AG08395 (cell line): ENCODE data around the gene TSEN54.

Experiments used
- DNase-seq: peaks from one replicate; pipeline ENCODE4 v3.0.0; 2012; ENCODE audit warnings: mixed read lengths, low spot score

Gene TSEN54

GRCh38 chr17:75488693-75489510, 27.4 kb upstream of the TSEN54 start:
- no peak for DNase-seq

- no peak for DNase-seq
Measured at GRCh38 chr17:75489511-75489955, 26.8 kb upstream of the TSEN54 start.

GRCh38 chr17:75490173-75490743, 26.1 kb upstream of the TSEN54 start:
- no peak for DNase-seq

GRCh38 chr17:75490953-75491649, 25.2 kb upstream of the TSEN54 start:
- DNase-seq: no peak

GRCh38 chr17:75491680-75492079, 24.6 kb upstream of the TSEN54 start:
- no peak for DNase-seq

- DNase-seq: no peak
Measured at GRCh38 chr17:75492555-75493168, 23.7 kb upstream of the TSEN54 start.

GRCh38 chr17:75493476-75494129, 22.7 kb upstream of the TSEN54 start:
- DNase-seq: no peak

- DNase-seq: no peak
Measured at GRCh38 chr17:75494326-75494877, 21.9 kb upstream of the TSEN54 start.

- no peak for DNase-seq
Measured at GRCh38 chr17:75496005-75496404, 20.3 kb upstream of the TSEN54 start.

- no peak for DNase-seq
Measured at GRCh38 chr17:75498039-75498725, 18.1 kb upstream of the TSEN54 start.

GRCh38 chr17:75498726-75499213, 17.6 kb upstream of the TSEN54 start:
- no peak for DNase-seq

- DNase-seq: no peak
Measured at GRCh38 chr17:75499313-75500022, 16.9 kb upstream of the TSEN54 start.

GRCh38 chr17:75500419-75501216, 15.7 kb upstream of the TSEN54 start:
- no peak for DNase-seq

- DNase-seq: no peak
Measured at GRCh38 chr17:75501378-75502071, 14.8 kb upstream of the TSEN54 start.

GRCh38 chr17:75502072-75502720, 14.1 kb upstream of the TSEN54 start:
- no peak for DNase-seq

- no peak for DNase-seq
Measured at GRCh38 chr17:75502721-75503329, 13.5 kb upstream of the TSEN54 start.

- DNase-seq: no peak
Measured at GRCh38 chr17:75503337-75503950, 12.9 kb upstream of the TSEN54 start.
